ENCODE results near the gene TMEM44.
A peak's percentile ranks its signal among the peaks of the same experiment; 100 is the strongest.
"Not testable (repeated sequence)": the region's sequence is repeated elsewhere in the genome, so short reads cannot be mapped to it uniquely, and the experiment has no call there.

Gene TMEM44

DNA sequence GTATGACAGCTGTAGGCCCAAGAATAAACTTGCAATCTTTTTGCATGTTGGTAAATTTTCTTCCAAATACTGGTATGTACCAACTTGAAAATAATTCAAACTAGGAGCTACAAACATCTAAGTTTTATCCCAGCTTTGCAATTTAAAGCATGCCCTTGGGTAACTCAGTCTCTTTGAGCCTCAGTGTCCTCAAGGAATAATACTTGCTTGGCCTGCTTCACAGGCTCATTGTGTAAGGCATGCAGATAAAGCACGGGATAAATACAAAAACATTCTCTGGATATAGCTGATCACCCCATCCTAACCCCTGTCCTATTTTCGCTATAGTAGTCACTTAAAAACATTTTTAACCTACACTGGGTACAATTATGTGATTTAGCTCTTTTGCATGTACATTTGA, 9.6 kb upstream of the TMEM44 start:
- DNase-seq (ENCODE audit: low read depth in 2 of 3, low spot score in 1 of 3), result no peak

DNA sequence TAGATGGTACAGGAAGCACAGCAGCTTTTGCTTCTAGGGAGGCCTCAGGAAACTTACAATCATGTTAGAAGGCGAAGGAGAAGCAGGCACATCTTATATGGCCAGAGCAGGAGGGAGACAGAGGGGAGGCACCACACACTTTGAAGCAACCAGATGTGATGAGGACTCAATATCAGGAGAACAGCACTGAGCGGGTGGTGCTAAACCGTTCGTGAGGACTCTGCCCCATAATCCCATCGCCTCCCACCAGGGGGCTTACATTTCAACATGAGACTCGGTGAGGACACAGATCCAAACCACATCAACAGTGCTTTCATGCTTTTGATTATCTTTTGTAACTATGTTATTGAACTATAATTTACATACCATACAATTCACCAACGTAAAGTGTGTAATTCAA, 7.6 kb upstream of the TMEM44 start:
- peak in 1 of 3 donors; percentile 26 for DNase-seq (ENCODE audit: low read depth in 2 of 3, low spot score in 1 of 3)

DNA sequence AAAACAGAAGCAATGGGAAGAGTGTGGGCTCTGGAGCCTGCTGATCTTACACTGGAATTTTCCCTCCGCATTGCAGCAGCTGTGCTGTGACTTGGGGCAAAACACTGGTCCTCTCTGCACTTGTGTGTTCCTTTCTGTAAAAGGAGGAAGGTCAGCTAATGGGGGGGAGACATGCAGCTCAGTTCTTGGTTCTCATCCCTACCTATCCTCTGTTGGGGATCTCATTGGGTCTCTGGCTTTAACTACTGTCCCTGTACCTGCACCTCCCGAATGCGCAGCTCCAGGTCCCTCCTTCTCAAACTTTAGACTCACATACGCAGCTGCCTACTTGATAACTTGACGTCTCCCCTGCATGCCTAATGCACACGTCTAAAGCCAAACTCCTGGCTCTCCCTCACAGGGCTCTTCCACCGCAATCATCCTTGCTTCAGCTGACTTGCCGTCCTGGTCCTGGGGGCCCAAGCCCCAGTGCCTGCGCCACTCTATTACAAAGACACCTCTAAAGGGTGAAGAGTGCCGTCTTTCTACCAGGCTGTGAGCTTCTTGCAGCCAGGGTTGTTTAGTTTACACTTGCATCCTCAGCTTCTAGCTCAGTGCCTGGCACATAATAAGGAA, 5.9 kb upstream of the TMEM44 start:
- no peak for DNase-seq (ENCODE audit: low read depth in 2 of 3, low spot score in 1 of 3)

DNA sequence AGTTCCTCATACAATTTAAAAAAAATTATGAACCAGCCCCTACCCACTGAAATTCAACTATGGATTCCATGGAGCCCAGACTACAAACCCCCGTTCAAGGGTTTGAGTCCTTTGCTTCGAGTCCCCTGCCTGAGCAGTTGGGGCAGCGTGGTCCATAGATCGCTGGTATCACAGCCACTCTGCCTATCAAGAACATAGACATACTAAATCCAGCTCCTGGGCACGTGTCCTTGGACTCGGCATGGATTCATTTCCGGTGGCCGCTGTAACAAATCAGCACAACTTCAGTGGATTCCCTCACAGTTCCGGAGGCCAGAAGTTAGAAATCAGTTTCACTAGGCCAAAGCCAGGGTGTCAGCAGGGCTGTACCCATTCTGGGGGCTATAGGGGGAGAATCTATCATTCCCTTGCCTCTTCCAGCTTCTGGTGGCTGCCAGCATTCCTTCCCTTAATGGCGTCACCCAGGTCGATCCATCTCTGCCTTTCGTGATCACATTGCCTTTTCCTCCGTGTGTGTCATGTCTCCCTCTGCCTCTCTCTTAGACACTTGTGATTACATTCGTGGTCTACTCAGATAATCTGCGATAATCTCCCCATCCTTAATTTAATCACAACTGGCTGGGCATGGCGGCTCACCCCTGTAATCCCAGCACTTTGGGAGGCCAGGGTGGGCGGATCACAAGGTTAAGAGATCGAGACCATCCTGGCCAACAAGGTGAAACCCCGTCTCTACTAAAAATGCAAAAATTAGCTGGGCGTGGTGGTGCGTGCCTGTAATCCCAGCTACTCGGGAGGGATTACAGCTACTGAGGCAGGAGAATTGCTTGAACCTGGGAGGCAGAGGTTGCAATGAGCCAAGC, 4.6 kb upstream of the TMEM44 start:
- DNase-seq (ENCODE audit: low read depth in 2 of 3, low spot score in 1 of 3), result no peak

DNA sequence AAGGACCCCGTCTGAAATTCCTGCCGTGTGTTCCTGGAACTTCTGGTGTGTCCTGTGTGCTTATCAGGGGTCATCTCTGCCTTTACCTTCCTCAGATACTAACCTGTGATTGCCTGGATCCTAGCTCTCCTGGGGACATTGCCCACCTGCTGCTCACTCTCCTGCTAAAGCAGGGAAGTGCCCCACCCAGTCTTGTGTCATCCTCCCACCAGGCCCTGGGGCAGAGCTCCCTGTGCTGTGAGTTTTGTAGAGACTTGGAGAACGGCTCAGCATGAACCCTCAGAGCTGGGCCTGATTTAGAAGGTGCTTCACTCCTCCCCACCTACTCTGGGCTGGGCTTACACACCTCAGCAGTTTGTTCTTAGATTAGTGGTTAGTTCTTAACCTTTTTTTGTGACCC, 3.8 kb upstream of the TMEM44 start:
- DNase-seq (ENCODE audit: low read depth in 2 of 3, low spot score in 1 of 3), result no peak

DNA sequence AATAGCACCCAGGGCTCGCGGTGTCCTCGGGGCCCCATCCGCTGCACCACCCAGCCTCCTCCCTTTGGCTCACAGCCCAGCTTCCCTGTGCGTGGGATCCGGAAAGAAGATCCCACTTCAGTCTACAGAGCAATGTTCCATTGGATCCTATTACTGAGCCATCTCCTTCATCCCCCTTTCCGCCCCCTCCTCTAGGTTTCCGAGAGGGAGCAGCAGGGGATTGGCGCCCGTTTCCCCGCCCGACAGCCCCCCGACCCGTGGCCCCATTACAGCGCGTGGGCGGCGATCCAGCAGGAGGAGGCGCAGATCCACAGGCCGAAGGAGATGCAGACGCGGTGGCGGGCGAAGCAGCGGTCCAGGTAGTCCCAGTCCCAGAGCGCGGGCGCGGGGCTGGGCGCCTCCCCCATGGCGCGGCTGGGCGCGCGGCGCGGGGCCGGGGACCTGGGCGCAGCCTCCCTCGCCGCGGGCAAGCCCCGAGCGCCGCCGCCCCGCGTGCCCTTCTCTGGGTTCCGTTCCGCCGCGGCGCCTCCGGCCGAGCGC, 340 bp downstream of the TMEM44 start:
- peak in 1 of 3 donors; percentile 15 for DNase-seq (ENCODE audit: low read depth in 2 of 3, low spot score in 1 of 3)

DNA sequence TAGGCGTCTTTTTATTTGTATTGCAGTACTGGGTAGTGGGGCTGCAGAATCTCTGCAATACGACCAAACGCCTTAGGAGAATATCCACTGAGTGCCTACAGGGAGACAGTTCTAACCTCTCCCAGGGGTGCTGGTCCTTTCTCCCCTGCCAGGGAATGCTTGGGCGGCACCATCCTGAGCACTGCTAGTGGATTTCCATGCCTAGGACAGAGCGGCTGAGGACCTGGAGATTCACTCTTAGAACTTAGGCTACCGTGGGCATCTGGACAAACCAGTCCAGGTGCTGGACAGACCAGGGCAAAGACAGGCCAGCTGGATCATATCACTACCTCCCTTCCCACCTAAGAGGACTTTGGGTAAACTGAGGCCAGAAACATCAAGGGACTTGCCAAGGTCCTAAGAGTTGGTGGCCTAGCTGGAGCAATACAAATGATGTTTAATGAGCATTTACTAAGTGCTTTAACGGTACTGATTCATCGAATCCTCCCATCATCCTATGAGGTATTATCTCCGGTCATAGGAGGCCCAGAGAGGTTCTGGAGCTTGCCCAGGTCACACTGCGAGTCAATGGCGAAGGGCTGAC, 902 bp downstream of the TMEM44 start:
- DNase-seq (ENCODE audit: low read depth in 2 of 3, low spot score in 1 of 3), result peak in 1 of 3 donors; percentile 4

DNA sequence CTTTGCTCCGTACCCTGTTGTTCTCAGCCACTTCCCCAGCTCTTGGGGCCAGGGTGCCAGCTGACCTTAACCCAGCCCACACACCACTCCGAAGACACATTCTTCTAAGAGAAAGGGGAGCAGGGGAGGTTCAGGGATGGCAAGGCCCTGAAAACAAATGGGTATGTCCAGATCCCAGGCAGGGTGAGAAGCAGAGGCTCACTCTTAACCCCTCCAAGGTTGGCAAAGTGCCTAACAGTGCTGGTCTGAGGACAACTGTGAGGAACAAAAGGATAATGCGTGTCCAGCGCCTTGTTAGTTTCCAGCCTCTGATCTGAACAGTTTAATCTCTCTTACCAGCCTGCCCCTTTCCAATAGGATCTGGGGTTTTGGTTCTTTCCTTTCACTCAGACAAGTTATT, 1.5 kb downstream of the TMEM44 start:
- no peak for DNase-seq (ENCODE audit: low read depth in 2 of 3, low spot score in 1 of 3)

DNA sequence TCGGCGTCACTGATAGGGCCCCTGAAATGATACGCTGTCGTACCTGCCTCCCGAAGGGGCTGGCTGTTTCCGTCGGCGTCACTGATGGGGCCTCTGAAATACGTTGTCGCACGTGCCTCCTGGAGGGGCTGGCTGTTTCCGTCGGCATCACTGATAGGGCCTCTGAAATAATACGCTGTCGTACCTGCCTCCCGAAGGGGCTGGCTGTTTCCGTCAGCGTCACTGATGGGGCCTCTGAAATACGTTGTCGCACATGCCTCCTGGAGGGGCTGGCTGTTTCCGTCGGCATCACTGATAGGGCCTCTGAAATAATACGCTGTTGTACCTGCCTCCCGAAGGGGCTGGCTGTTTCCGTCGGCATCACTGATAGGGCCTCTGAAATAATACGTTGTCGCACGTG, 2.5 kb downstream of the TMEM44 start:
- not testable (repeated sequence) for DNase-seq (ENCODE audit: low read depth in 2 of 3, low spot score in 1 of 3)

DNA sequence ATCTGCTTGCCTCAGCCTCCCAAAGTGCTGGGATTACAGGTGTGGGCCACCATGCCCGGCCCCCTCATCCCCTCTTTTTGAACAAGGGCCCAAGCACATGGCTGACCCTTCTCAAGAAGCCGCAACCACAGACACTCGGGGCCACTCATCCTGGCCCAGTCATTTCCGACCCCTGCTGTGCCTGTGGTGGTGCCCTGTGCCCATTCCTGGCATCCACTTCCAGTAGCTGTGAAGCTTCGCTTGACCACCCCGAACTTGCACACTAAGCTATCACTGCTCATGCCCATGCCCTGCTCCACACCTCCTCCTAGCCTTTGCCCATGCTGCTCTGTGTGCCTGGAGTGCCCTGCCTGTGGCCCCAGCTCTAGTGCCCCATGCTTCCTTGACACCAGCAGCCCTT, 8.3 kb downstream of the TMEM44 start:
- DNase-seq (ENCODE audit: low read depth in 2 of 3, low spot score in 1 of 3), result no peak

DNA sequence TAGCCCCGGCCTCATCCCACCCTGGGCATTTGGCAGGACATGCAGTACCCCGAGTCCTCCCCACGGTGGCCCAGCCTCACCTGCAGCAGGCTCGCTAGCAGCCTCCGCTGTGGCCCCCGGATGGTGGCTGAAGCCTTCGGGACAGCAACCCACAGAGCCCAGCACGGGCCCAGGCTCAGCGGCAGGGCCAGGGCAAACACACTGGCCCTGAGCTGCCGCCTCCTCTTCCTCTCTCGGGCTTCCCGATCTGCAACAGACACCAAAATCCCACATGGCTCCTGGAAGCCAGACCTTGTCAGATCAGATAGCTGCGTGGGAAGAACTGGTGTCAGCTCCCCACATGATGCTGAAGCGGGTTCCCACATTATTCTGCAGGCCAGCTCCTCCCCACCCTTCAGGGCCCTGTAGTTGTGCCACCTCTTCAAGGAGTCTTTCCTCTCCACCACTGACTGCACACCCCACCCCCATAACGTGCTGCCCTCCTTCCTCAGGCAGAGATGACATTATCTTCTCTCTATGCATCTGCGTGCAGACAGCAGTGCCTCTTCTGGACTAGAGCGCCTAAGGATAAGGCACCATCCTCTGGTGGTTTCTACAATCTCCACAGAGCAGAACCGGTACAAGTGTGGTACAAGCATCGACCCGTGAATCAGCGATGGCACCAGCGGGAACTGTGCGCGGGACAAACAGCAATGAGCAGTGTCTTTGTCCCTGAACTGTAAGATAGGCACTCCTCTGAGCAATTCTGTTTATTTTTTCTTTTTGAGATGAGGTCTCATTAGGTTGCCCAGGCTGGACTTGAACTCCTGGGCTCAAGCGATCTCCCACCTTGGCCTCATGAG, 9.5 kb downstream of the TMEM44 start:
- DNase-seq (ENCODE audit: low read depth in 2 of 3, low spot score in 1 of 3), result no peak

DNA sequence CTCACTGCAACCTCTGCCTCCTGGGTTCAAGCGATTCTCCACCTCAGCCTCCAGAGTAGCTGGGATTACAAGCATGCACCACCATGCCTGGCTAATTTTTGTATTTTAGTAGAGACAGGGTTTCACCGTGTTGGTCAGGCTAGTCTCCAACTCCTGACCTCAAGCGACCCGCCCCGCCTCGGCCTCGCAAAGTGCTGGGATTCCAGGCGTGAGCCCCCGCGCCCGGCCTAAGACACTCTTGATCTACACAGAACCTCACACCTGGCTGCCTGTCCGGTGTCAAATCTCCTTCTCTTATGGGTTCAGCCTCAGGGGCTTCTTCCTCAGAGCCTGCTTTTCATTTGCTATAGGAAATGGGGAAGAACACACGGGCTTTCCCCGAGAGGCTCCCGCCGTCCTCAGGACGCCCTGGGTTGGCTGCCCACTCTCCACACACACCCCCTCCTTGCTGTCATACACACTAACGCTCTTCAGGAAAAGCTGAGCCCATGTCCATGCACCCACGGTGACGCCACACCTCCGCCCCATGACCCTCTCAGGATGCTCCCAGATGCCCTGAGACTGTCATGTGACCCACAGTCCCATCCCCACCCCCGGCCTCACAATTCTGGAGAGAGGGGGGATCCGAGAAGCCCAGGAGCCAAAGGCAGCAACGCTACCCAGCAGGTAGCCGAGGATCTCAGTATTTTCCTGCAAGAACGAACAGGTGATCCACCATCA, 10.4 kb downstream of the TMEM44 start:
- DNase-seq (ENCODE audit: low read depth in 2 of 3, low spot score in 1 of 3), result no peak

DNA sequence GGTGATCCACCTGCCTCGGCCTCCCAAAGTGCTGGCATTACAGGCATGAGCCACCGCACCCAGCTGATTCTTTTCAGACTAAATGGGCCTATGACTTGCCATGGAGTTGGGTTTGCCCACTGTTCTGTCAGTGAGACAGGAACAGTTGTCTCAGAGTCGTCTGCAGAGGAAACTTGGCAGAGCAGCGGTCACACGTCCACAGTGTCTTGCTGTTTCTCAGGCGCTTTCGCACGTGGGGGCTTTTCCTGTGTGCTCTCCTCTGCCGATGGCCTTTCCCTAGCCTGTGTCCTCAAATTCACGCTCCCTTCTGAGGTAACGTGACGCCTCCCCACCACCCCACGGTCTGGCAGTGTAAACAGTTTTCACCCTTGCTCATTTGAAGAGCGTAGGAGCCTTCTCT, 11.3 kb downstream of the TMEM44 start:
- DNase-seq (ENCODE audit: low read depth in 2 of 3, low spot score in 1 of 3), result no peak

DNA sequence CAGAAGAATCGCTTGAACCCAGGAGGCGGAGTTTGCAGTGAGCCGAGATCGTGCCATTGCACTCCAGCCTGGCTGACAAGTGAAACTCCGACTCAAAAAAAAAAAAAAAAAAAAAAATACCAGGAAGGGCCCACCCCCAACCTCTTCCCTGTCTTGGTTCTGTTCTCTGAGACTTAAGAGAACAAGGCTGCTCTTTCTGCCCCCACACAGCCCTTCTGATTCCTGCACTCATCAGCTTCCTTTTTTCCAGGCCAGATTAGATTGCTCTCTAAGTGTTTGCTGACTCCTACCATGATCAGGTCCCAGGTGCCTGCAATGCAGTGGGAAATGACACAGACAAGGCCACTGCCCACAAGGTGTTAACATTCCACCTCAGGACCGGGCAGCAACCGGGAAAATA, 13.0 kb downstream of the TMEM44 start:
- DNase-seq (ENCODE audit: low read depth in 2 of 3, low spot score in 1 of 3), result no peak

DNA sequence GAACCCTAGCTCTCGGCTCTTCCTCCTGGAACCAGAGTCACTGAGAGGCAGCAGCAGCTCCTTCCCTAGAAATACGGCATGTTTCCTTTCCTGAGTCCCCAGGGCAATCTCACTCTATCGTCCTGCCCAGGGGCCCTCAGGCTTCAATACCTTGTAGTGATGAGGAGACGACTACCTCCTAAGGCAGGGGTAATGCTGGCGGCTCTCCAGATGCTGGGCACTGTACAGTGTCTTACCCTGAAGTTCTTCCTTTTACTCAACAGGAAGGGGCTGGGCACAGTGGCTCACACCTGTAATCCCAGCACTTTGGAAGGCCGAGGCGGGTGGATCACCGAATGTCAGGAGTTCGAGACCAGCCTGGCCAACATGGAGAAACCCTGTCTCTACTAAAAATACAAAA, 13.5 kb downstream of the TMEM44 start:
- DNase-seq (ENCODE audit: low read depth in 2 of 3, low spot score in 1 of 3), result no peak

DNA sequence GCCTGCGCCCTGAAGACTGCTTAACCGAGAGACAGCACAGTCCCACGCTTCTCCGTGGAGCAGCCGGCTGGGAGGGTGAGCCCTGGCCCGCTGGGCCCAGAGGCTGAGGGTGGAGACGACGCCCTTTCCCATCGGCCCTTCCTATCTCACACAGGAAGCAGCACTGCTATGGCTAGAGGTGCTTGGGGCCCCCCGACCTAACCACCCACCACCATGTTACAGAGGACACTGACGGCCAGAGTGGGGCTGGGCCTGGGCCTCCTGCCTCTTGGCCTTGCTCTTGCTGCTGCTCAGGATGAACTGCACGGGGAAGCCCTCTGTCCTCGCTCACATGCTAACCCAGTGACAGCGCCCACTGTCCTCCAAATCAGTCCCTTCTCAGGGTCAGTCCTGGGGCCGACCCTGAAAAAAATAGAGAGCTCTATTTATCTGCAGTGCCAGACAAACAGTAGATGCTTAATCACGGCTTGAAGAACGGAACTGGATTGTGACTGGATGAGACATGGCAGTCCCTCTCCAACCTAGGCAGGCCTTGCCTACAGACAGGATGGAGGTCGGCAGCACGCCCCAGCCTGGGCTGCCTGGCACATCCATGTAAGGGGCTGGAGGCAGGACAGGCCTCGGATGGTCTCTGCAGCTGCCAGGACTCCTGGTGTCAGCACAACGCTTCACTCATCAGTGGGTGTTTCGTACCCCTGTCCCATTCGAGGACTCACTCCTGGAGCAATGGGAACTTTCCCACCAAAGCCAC, 14.2 kb downstream of the TMEM44 start:
- DNase-seq (ENCODE audit: low read depth in 2 of 3, low spot score in 1 of 3), result no peak

DNA sequence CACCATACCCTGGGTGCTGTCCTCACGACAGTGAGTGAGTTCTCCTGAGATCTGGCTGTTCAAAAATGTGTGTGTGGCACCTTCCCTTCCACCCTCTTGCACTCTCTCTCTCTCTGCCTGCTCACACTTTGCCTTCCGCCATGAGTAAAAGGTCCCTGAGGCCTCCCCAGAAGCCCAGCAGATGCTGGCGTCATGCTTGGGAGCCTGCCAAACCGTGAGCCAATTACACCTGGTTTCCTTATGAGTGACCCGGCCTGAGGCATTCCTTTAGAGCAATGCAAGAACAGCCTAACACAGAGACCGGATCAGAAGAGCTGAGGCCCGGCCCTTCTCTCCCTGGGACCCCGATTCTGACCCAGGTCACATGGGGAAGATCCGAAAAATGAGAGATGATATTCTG, 15.4 kb downstream of the TMEM44 start:
- no peak for DNase-seq (ENCODE audit: low read depth in 2 of 3, low spot score in 1 of 3)

DNA sequence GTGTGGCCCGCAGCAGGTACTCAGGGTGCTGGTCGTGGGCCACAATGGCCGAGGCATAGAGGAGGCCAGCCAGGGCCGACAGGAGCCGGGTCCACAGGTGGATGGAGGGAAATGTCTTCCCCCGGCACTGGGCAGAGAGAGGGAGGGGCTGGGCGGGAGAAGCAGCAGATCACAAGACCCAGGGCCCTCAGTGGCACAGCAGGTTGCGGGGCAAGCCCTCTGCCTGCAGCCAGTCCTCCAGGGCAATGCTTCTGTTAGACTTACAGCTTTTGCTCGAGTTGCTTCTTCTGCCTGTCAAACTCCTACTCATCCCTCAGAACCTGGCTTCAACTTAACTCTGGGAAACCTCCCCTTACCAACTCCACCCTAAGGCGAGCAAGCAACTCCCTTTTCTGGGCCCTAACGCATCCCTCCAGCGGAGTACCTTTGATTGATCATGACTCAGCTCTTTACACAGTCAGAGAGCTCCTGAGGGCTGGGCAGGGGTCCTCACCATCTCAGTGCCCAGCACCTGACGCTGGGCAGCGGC, 16.0 kb downstream of the TMEM44 start:
- no peak for DNase-seq (ENCODE audit: low read depth in 2 of 3, low spot score in 1 of 3)

DNA sequence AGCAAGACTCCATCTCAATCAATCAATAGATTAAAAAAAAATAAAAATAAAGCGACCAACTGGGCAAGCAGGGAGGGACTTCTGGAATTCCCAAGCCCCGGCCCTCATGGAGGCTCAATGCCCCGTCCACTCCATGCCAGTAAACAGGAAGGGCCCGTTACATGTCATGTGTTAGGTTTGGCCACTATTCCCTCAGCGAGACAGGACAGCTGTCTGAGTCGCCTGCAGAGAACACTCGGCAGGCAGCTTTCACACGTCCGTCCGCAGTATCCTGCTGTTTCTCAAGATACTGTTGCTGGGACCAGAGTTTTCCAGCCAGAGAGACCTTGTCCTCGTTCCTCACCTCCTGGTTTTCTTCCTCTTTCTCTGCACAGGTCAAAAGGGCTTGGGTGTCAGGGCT, 18.0 kb downstream of the TMEM44 start:
- DNase-seq (ENCODE audit: low read depth in 2 of 3, low spot score in 1 of 3), result no peak

DNA sequence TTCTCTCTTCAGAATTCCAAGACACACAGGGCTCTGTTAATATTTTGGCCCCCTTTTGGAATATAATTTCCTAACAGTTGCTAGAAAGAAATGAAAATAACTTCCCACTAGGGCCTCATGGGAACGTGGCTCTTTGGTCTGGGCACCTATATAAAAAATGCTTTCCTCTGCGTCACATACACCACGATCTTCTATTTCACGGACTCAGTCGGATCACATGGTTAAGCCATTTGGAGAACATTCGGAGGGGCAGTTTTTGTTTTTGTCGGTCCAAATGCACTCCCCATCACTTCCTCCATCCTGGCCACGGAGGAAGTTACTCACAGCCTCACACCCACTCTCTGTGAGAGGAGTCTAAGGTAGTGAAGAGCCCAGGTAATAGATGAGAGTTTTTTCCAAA, 21.0 kb downstream of the TMEM44 start:
- DNase-seq (ENCODE audit: low read depth in 2 of 3, low spot score in 1 of 3), result no peak
